HG02943 (cell line): ENCODE results near the gene TBC1D5.

Experiments used
- ATAC-seq: cut with Tn5 transposase; IDR thresholded peaks from one replicate; pipeline ENCODE4 v1.9.1; 2021; ENCODE audit warnings: mild to moderate bottlenecking, low read depth, moderate library complexity; ENCODE audit not compliant: unreplicated experiment

The TBC1D5 gene

GRCh38 chr3:17261627-17262369 is 480.6 kb downstream of the TBC1D5 start:
- ATAC-seq, result no peak

GRCh38 chr3:17260257-17260656 is 482.2 kb downstream of the TBC1D5 start:
- ATAC-seq, result no peak

GRCh38 chr3:17259685-17260084 is 482.7 kb downstream of the TBC1D5 start:
- no peak for ATAC-seq

- ATAC-seq, result no peak
Observed at GRCh38 chr3:17258823-17259436, 483.5 kb downstream of the TBC1D5 start.

GRCh38 chr3:17257269-17257668 is 485.2 kb downstream of the TBC1D5 start:
- ATAC-seq, result no peak

GRCh38 chr3:17243621-17244020 is 498.8 kb downstream of the TBC1D5 start:
- no peak for ATAC-seq

GRCh38 chr3:17239417-17239816 is 503.0 kb downstream of the TBC1D5 start:
- ATAC-seq, result no peak

- no peak for ATAC-seq
Observed at GRCh38 chr3:17238023-17238422, 504.4 kb downstream of the TBC1D5 start.

- no peak for ATAC-seq
Observed at GRCh38 chr3:17235310-17235709, 507.1 kb downstream of the TBC1D5 start.

- ATAC-seq, result no peak
Observed at GRCh38 chr3:17234382-17234781, 508.0 kb downstream of the TBC1D5 start.

GRCh38 chr3:17233398-17233800 is 509.0 kb downstream of the TBC1D5 start:
- ATAC-seq, result peak; percentile 81

- no peak for ATAC-seq
Observed at GRCh38 chr3:17232442-17232841, 510.0 kb downstream of the TBC1D5 start.

GRCh38 chr3:17231537-17232261 is 510.7 kb downstream of the TBC1D5 start:
- ATAC-seq, result no peak

GRCh38 chr3:17227472-17227871 is 515.0 kb downstream of the TBC1D5 start:
- no peak for ATAC-seq

GRCh38 chr3:17221529-17221928 is 520.9 kb downstream of the TBC1D5 start:
- ATAC-seq, result no peak

GRCh38 chr3:17219593-17219992 is 522.8 kb downstream of the TBC1D5 start:
- no peak for ATAC-seq

GRCh38 chr3:17218587-17218986 is 523.8 kb downstream of the TBC1D5 start:
- ATAC-seq, result no peak

GRCh38 chr3:17217588-17217987 is 524.8 kb downstream of the TBC1D5 start:
- ATAC-seq, result no peak

GRCh38 chr3:17213102-17213501 is 529.3 kb downstream of the TBC1D5 start:
- no peak for ATAC-seq

- no peak for ATAC-seq
Observed at GRCh38 chr3:17207979-17208378, 534.5 kb downstream of the TBC1D5 start.

GRCh38 chr3:17207019-17207418 is 535.4 kb downstream of the TBC1D5 start:
- no peak for ATAC-seq
